ENCODE results near the gene C17orf67. TPM values are rescaled to one million over a fixed set of nuclear protein-coding genes. Genes with fewer than 3 reads are reported as not detected.

The C17orf67 gene
- total RNA-seq, 5 donors from 2014 or later (not counting 1 experiment from before 2014, with no cell fraction given) = 4.8 to 9.6 (median 8.4) TPM

DNA sequence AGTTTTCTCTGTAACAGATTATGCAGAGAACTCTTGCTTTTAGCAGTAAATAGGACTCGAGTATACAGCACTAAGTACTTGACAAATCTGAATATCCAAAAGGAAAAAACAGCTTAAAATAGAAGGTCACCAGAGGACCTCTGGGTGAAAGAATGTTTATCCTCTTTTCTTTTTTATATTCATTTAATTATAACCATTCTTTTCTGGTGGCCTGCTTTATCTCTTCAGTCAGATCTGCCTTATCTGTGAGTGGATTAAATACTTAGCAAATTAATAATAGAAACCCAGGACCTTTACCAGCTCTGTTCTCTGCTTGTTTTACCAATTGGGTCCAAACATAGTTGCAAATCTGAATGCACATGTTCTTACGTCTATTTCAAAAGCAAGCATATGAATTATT is 8.9 kb upstream of the C17orf67 start:
- Histone ChIP-seq H3K4me3 (ENCODE audit: control insufficient read depth in 1 of 2, extremely low read depth in 1 of 2, low read length in 1 of 2) (no peak overlapping the region), H3K36me3 (ENCODE audit: control insufficient read depth in 2 of 2, extremely low read depth in 1 of 2, insufficient read depth in 1 of 2, low read length in 1 of 2) (peaks cover 8 to 11% of the 10 kb centered on the region in 2 donors), H3K27ac (ENCODE audit: low read length) (no peak overlapping the region), H3K4me1 (ENCODE audit: control insufficient read depth in 1 of 2, extremely low read depth in 1 of 2, insufficient read depth in 2 of 2, low read length in 2 of 2) (peaks cover 0 to 5% of the 10 kb centered on the region in 2 experiments), H3K27me3 (replicated peaks in 1 of 2; ENCODE audit: control insufficient read depth in 2 of 2, extremely low read depth in 1 of 2, insufficient read depth in 2 of 2, low read length in 1 of 2) (no peaks in the 10 kb centered on the region), H3K9me3 (no peaks in the 10 kb centered on the region)
- no peak overlapping the region for H3K4me3 Mint-ChIP-seq
- ATAC-seq (replicated peaks in 1 of 4) (no peak), DNase-seq (no peak)
- POLR2A ChIA-PET = no interaction called here
- H3K4me1 Mint-ChIP-seq = peaks cover 24 to 27% (median 26%) of the 10 kb centered on the region in 3 donors
- WGBS (ENCODE audit: insufficient coverage) = 100% methylated on average over 1 of the region's 2 CpGs
- peaks cover 14% of the 10 kb centered on the region for H3K36me3 Mint-ChIP-seq
- H3K27me3 Mint-ChIP-seq = no peaks in the 10 kb centered on the region
- no peaks in the 10 kb centered on the region for H3K9me3 Mint-ChIP-seq
- H3K27ac Mint-ChIP-seq = no peak overlapping the region
- CTCF ChIA-PET = interaction anchor here in 1 of 2 donors (0.6 to 1.0 kb wide), 3 partner anchors 12 to 84 kb away, joined by 3 to 5 read pairs (median 4); no protein-coding TSS in a partner anchor

DNA sequence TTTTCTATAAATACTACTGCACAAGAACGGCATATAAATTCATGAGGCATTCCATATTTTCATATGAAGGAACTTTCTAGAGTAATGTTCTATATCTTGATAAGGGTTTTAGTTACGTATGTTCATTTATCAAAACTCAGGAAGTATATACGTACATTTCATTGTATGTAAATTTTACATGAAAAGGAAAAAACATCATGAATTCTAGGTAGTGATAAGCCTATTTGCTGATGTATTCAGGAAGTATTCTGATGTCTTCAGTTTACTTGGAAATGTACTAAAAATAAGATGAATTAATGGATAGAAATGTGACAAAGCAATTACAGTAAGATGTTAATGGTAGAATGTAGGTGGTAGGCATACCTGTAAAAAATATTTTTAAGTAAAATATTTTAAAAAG is 5.0 kb upstream of the C17orf67 start:
- POLR2A ChIA-PET = no interaction called here
- no peaks in the 10 kb centered on the region for H3K27me3 Mint-ChIP-seq
- DNase-seq (no peak), ATAC-seq (replicated peaks in 1 of 4) (no peak)
- Histone ChIP-seq H3K27me3 (replicated peaks in 1 of 2; ENCODE audit: control insufficient read depth in 2 of 2, extremely low read depth in 1 of 2, insufficient read depth in 2 of 2, low read length in 1 of 2) (no peaks in the 10 kb centered on the region), H3K4me1 (ENCODE audit: control insufficient read depth in 1 of 2, extremely low read depth in 1 of 2, insufficient read depth in 2 of 2, low read length in 2 of 2) (peaks cover 8 to 15% of the 10 kb centered on the region in 2 experiments), H3K36me3 (ENCODE audit: control insufficient read depth in 2 of 2, extremely low read depth in 1 of 2, insufficient read depth in 1 of 2, low read length in 1 of 2) (peaks cover 8 to 10% of the 10 kb centered on the region in 2 donors), H3K4me3 (ENCODE audit: control insufficient read depth in 1 of 2, extremely low read depth in 1 of 2, low read length in 1 of 2) (no peak overlapping the region), H3K9me3 (no peaks in the 10 kb centered on the region), H3K27ac (ENCODE audit: low read length) (no peak overlapping the region)
- H3K27ac Mint-ChIP-seq = no peak overlapping the region
- peak overlapping the region in 1 of 3 donors; percentile 13 for H3K4me3 Mint-ChIP-seq
- no peaks in the 10 kb centered on the region for H3K9me3 Mint-ChIP-seq
- no CpG with 5 or more reads among the region's 3 CpGs for WGBS (ENCODE audit: insufficient coverage)
- H3K4me1 Mint-ChIP-seq = peaks cover 39 to 50% (median 48%) of the 10 kb centered on the region in 3 donors
- CTCF ChIA-PET = interaction anchor here in 1 of 2 donors (1.1 kb wide), 1 partner anchor 19 kb away, joined by 4 read pairs; no protein-coding TSS in a partner anchor
- peaks cover 9% of the 10 kb centered on the region for H3K36me3 Mint-ChIP-seq

DNA sequence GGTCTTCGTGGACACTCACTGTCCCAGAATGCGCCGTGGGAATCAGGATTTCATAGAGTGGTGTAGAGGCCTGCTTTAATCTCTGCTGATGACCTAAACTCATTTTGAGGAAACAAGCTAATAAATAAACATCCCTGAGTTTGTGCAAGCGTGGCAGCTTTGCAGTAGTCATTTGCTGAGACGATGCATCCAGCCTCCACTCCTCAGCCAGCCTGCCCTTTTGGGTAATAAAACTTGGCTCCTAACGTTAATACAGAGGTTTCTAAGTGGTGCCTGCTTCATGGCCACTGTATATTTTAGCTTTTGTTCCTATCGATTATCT is 1.5 kb upstream of the C17orf67 start:
- WGBS (ENCODE audit: insufficient coverage) = 94% methylated on average over 2 of the region's 7 CpGs
- H3K36me3 ChIP-seq (ENCODE audit: control insufficient read depth in 2 of 2, extremely low read depth in 1 of 2, insufficient read depth in 1 of 2, low read length in 1 of 2) = peaks cover 3 to 9% of the 10 kb centered on the region in 2 donors
- DNase-seq (no peak), ATAC-seq (replicated peaks in 1 of 4) (no peak)
- Mint-ChIP-seq H3K4me3 (peak overlapping the region; percentile 76 to 97 (median 96)), H3K27me3 (no peaks in the 10 kb centered on the region), H3K27ac (peak overlapping the region; percentile 91 to 94), H3K36me3 (peaks cover 10% of the 10 kb centered on the region), H3K9me3 (no peaks in the 10 kb centered on the region), H3K4me1 (peaks cover 67 to 72% (median 68%) of the 10 kb centered on the region in 3 donors)
- H3K4me1 ChIP-seq (ENCODE audit: control insufficient read depth in 1 of 2, extremely low read depth in 1 of 2, insufficient read depth in 2 of 2, low read length in 2 of 2) = peaks cover 15 to 30% of the 10 kb centered on the region in 2 experiments
- no peak overlapping the region for H3K27ac ChIP-seq (ENCODE audit: low read length)
- no peaks in the 10 kb centered on the region for H3K27me3 ChIP-seq (replicated peaks in 1 of 2; ENCODE audit: control insufficient read depth in 2 of 2, extremely low read depth in 1 of 2, insufficient read depth in 2 of 2, low read length in 1 of 2)
- H3K9me3 ChIP-seq = no peaks in the 10 kb centered on the region
- peak overlapping the region; percentile 79 to 94 for H3K4me3 ChIP-seq (ENCODE audit: control insufficient read depth in 1 of 2, extremely low read depth in 1 of 2, low read length in 1 of 2)
- ChIA-PET POLR2A (interaction anchor here in 1 of 2 donors (0.6 kb wide), 1 partner anchor 90 kb away, joined by 10 read pairs; no protein-coding TSS in a partner anchor), CTCF (interaction anchor here in 1 of 2 donors (1.7 kb wide), 1 partner anchor 15 kb away, joined by 5 read pairs; no protein-coding TSS in a partner anchor)

DNA sequence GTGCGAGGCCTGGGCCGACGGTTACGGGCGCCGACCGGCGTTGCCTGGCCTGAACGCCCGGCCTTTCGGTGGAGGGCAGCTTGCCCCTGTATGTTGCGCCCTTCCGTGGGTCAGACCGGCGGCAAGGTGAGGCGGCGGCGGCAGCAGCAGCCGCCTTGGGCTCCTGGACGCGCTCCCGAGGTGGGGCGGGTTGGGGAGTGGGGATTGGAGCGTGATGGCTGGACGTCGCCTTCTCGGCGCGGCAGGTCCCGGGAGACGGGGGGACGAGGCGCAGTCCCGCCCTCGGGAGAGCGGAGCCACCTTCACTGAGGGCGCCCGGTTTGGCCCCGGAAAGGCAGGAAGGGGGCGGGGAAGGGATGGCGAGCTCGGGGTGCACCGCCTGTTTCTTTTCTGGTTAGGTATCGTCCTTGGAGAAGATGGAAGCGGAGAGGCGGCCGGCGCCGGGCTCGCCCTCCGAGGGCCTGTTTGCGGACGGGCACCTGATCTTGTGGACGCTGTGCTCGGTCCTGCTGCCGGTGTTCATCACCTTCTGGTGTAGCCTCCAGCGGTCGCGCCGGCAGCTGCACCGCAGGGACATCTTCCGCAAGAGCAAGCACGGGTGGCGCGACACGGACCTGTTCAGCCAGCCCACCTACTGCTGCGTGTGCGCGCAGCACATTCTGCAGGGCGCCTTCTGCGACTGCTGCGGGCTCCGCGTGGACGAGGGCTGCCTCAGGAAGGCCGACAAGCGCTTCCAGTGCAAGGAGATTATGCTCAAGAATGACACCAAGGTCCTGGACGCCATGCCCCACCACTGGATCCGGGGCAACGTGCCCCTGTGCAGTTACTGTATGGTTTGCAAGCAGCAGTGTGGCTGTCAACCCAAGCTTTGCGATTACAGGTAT is 902 bp upstream of the C17orf67 start:
- peak overlapping the region; percentile 76 to 97 (median 96) for H3K4me3 Mint-ChIP-seq
- H3K27ac ChIP-seq (ENCODE audit: low read length) = peak overlapping the region; percentile 58
- CTCF ChIA-PET = interaction anchor here in 1 of 2 donors (1.7 kb wide), 1 partner anchor 15 kb away, joined by 5 read pairs; no protein-coding TSS in a partner anchor
- under 1% methylated on average over 79 of the region's 81 CpGs for WGBS (ENCODE audit: insufficient coverage)
- no peaks in the 10 kb centered on the region for H3K9me3 Mint-ChIP-seq
- no peaks in the 10 kb centered on the region for H3K27me3 Mint-ChIP-seq
- H3K27ac Mint-ChIP-seq = peak overlapping the region; percentile 91 to 94
- H3K9me3 ChIP-seq = no peaks in the 10 kb centered on the region
- H3K4me3 ChIP-seq (ENCODE audit: control insufficient read depth in 1 of 2, extremely low read depth in 1 of 2, low read length in 1 of 2) = peak overlapping the region; percentile 79 to 94
- peaks cover 3 to 7% of the 10 kb centered on the region in 2 donors for H3K36me3 ChIP-seq (ENCODE audit: control insufficient read depth in 2 of 2, extremely low read depth in 1 of 2, insufficient read depth in 1 of 2, low read length in 1 of 2)
- H3K4me1 ChIP-seq (ENCODE audit: control insufficient read depth in 1 of 2, extremely low read depth in 1 of 2, insufficient read depth in 2 of 2, low read length in 2 of 2) = peaks cover 15 to 28% of the 10 kb centered on the region in 2 experiments
- H3K27me3 ChIP-seq (replicated peaks in 1 of 2; ENCODE audit: control insufficient read depth in 2 of 2, extremely low read depth in 1 of 2, insufficient read depth in 2 of 2, low read length in 1 of 2) = no peaks in the 10 kb centered on the region
- H3K36me3 Mint-ChIP-seq = peaks cover 10% of the 10 kb centered on the region
- peak; percentile 45 to 81 (median 62) for DNase-seq
- ATAC-seq (replicated peaks in 1 of 4) = peak; percentile 24 to 39 (median 34)
- H3K4me1 Mint-ChIP-seq = peaks cover 66 to 72% (median 70%) of the 10 kb centered on the region in 3 donors
- POLR2A ChIA-PET = interaction anchor here (0.6 kb wide), 3 partner anchors 10 to 1017 kb away, joined by 3 to 10 read pairs (median 3); no protein-coding TSS in a partner anchor

DNA sequence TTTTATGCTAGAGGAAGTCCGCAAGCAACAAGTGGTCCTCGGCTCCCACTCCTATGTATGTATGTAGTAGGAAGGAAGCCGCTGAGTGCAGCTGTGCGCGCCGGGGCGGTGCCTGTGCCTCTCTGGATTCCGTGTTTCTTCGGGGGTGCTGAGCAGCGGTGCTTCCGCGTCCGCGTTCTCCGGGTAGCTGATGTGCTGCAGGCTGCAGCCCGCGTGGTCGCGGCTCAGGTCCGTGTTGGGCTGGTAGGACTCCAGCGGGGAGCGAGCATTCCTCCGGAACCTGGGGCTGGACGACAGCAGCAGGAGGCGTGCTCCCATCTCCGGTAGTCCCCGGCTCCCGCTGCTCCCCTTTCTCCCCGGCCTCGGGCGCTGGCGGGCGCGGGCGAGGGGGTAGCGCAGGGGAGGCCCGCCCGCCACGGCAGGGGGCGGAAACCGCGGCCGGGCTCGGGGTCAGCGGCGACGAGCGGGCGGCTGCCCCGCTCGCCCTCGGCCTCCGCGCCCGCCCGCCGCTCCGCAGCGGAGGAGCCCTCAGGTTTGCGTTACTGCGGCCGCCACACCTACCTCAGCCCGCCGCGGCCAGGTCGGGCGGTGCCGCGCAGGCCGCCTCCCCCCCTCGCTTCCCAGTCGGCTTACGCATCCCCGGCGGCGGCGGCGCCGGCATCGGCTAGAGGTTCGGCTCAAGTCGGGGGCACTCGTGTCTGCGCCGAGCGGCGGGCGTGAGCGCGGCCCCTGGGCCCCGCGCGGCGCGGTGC is 487 bp downstream of the C17orf67 start:
- H3K36me3 Mint-ChIP-seq = peaks cover 10% of the 10 kb centered on the region
- no peaks in the 10 kb centered on the region for H3K9me3 Mint-ChIP-seq
- peak; percentile 39 to 77 (median 57) for DNase-seq
- CTCF ChIA-PET = interaction anchor here in 1 of 2 donors (1.0 to 1.3 kb wide), 2 partner anchors 12 to 13 kb away, joined by 3 to 4 read pairs; no protein-coding TSS in a partner anchor
- Histone ChIP-seq H3K36me3 (ENCODE audit: control insufficient read depth in 2 of 2, extremely low read depth in 1 of 2, insufficient read depth in 1 of 2, low read length in 1 of 2) (peaks cover 3 to 11% of the 10 kb centered on the region in 2 donors), H3K27ac (ENCODE audit: low read length) (peak overlapping the region; percentile 62), H3K4me3 (ENCODE audit: control insufficient read depth in 1 of 2, extremely low read depth in 1 of 2, low read length in 1 of 2) (peak overlapping the region; percentile 74 to 94), H3K27me3 (replicated peaks in 1 of 2; ENCODE audit: control insufficient read depth in 2 of 2, extremely low read depth in 1 of 2, insufficient read depth in 2 of 2, low read length in 1 of 2) (no peaks in the 10 kb centered on the region), H3K9me3 (no peaks in the 10 kb centered on the region), H3K4me1 (ENCODE audit: control insufficient read depth in 1 of 2, extremely low read depth in 1 of 2, insufficient read depth in 2 of 2, low read length in 2 of 2) (peaks cover 15 to 25% of the 10 kb centered on the region in 2 experiments)
- H3K4me3 Mint-ChIP-seq = peak overlapping the region; percentile 76 to 96 (median 80)
- POLR2A ChIA-PET = interaction anchor here in 1 of 2 donors (0.5 kb wide), 1 partner anchor 1580 kb away, joined by 3 read pairs; no protein-coding TSS in a partner anchor
- peak; percentile 64 to 69 (median 66) for ATAC-seq (replicated peaks in 1 of 4)
- H3K27ac Mint-ChIP-seq = peak overlapping the region; percentile 87 to 90
- H3K27me3 Mint-ChIP-seq = no peaks in the 10 kb centered on the region
- peaks cover 61 to 69% (median 66%) of the 10 kb centered on the region in 3 donors for H3K4me1 Mint-ChIP-seq
- WGBS (ENCODE audit: insufficient coverage) = 0% methylated on average over 95 of the region's 95 CpGs
